Keratinocyte (primary cell): ENCODE results near the gene CD44. TPM values are rescaled to one million over a fixed set of nuclear protein-coding genes. Genes with fewer than 3 reads are reported as not detected.
"Not testable (repeated sequence)": the region's sequence is repeated elsewhere in the genome, so short reads cannot be mapped to it uniquely, and the experiment has no call there.

Experiments used
- DNase-seq: peaks from one replicate; pipeline ENCODE4 v3.0.0-alpha.2; 2011; ENCODE audit warnings: low read depth, missing footprints, low spot score
- FAIRE-seq: peaks from 2 replicates; lab custom pipeline; 2011; peaks lifted over from hg19 to GRCh38; lab: Jason Lieb, UNC
- H2AFZ ChIP-seq: 2 replicates; pipeline ENCODE4 v1.6.0; 2012; ENCODE audit warnings: low read length, control low read depth, inconsistent platforms; ENCODE audit not compliant: control insufficient read depth
- H3K27ac ChIP-seq: 2 replicates; pipeline ENCODE4 v1.5.1; 2011; ENCODE audit warnings: low read length; ENCODE audit not compliant: control insufficient read depth, insufficient read depth
- H3K27me3 ChIP-seq: 3 replicates; pipeline ENCODE4 v1.6.0; 2011; ENCODE audit warnings: low read length; ENCODE audit not compliant: control insufficient read depth, insufficient read depth; ENCODE audit errors: extremely low read depth
- H3K36me3 ChIP-seq, 2 experiments: 2 replicates in 1 of 2; 3 replicates in 1 of 2; pipeline ENCODE4 v1.5.1; 2011; ENCODE audit warnings: low read length in 2 of 2, mild to moderate bottlenecking in 1 of 2; ENCODE audit not compliant: control insufficient read depth in 2 of 2, insufficient read depth in 2 of 2; ENCODE audit errors: extremely low read depth in 1 of 2
- H3K4me1 ChIP-seq: 3 replicates; pipeline ENCODE4 v1.5.1; 2011; ENCODE audit warnings: low read length; ENCODE audit not compliant: control insufficient read depth, insufficient read depth; ENCODE audit errors: extremely low read depth
- H3K4me2 ChIP-seq: 3 replicates; pipeline ENCODE4 v1.6.0; 2011; ENCODE audit warnings: low read depth, low read length; ENCODE audit not compliant: control insufficient read depth, insufficient read depth; ENCODE audit errors: extremely low read depth
- H3K4me3 ChIP-seq, 3 experiments: fragments of 200-600 bp in 1 of 3; sonication (generic) in 1 of 3; 2 replicates in 2 of 3; 3 replicates in 1 of 3; pipeline ENCODE4 v1.5.1; 2011 to 2016; ENCODE audit warnings: low read length in 3 of 3, mild to moderate bottlenecking in 3 of 3, control low read depth in 2 of 3, inconsistent platforms in 1 of 3, low read depth in 1 of 3, mixed read lengths in 1 of 3, mixed run types in 1 of 3, moderate library complexity in 1 of 3; ENCODE audit not compliant: control insufficient read depth in 2 of 3, insufficient read depth in 2 of 3; ENCODE audit errors: extremely low read depth in 1 of 3
- H3K79me2 ChIP-seq: 2 replicates; pipeline ENCODE4 v1.6.0; 2012; ENCODE audit warnings: low read length; ENCODE audit not compliant: control insufficient read depth, insufficient read depth
- H3K9ac ChIP-seq: 3 replicates; pipeline ENCODE4 v1.6.0; 2011; ENCODE audit warnings: low read length; ENCODE audit not compliant: control insufficient read depth, insufficient read depth; ENCODE audit errors: extremely low read depth
- H3K9me1 ChIP-seq: 3 replicates; pipeline ENCODE4 v1.6.0; 2011; ENCODE audit warnings: low read length; ENCODE audit not compliant: control insufficient read depth, insufficient read depth; ENCODE audit errors: extremely low read depth
- H3K9me3 ChIP-seq: 2 replicates; pipeline ENCODE4 v1.5.1; 2012; ENCODE audit warnings: low read depth, low read length; ENCODE audit not compliant: control insufficient read depth
- H4K20me1 ChIP-seq: 3 replicates; pipeline ENCODE4 v1.6.0; 2011; ENCODE audit warnings: low read length; ENCODE audit not compliant: control insufficient read depth, insufficient read depth; ENCODE audit errors: extremely low read depth
- CTCF ChIP-seq, 3 experiments: IDR thresholded peaks in 1 of 3; conservative IDR thresholded peaks in 1 of 3; optimal IDR thresholded peaks in 1 of 3; 2 replicates in 2 of 3; 3 replicates in 1 of 3; pipeline versions ENCODE3 to v1.5.1; 2011; ENCODE audit warnings: low read length in 3 of 3, mild to moderate bottlenecking in 3 of 3, moderate library complexity in 2 of 3, control low read depth in 1 of 3, inconsistent platforms in 1 of 3; ENCODE audit not compliant: insufficient read depth in 2 of 3; ENCODE audit errors: extremely low read depth in 1 of 3
- EZH2 ChIP-seq: IDR thresholded peaks from one replicate; pipeline ENCODE4 v1.6.1; 2012; ENCODE audit warnings: inconsistent platforms, mild to moderate bottlenecking, low read length, moderate library complexity
- dilution Hi-C: fragments of 300-500 bp; cut with MboI; formaldehyde crosslinking; loops from one replicate; pipeline ENCODE4 v1.7.0; 2020; ENCODE audit warnings: low sequenced_read_pairs; ENCODE audit not compliant: extremely low pct_ligation_motif_present
- polyA plus RNA-seq, 5 experiments: library from polyadenylated mRNA; depleted of rRNA in 3 of 5; stranded (reverse) in 3 of 5; stranded (forward) in 1 of 5; unstranded in 1 of 5; fragments of >200 nt; gene quantifications; 1 replicate in 1 of 5; 2 replicates in 3 of 5; 3 replicates in 1 of 5; pipeline versions ENCODE4 v1.2.1 to v1.2.3, GENCODE V29; 2011 to 2012; ENCODE audit warnings: missing spikeins in 2 of 5, low read depth in 1 of 5, low replicate concordance in 1 of 5

Gene CD44
- polyA plus RNA-seq, 1 donor (not counting 4 experiments of a cell fraction or from before 2014, with no cell fraction given): 2,038 TPM

GRCh38 chr11:35107861-35108260 lies 31.1 kb upstream of the CD44 start:
- H3K9ac ChIP-seq: no peak overlapping the region
- no peak overlapping the region for H2AFZ ChIP-seq
- H3K9me3 ChIP-seq: no peaks in the 10 kb centered on the region
- no peak overlapping the region for H3K4me2 ChIP-seq
- DNase-seq: no peak
- no peak overlapping the region for H3K27ac ChIP-seq
- no peak overlapping the region for H3K4me3 ChIP-seq
- TF ChIP-seq EZH2 (no peak), CTCF (optimal IDR thresholded peaks at IDR 0.05 in 1 of 3, IDR thresholded peaks at IDR 0.05 in 1 of 3, conservative IDR thresholded peaks at IDR 0.05 in 1 of 3; ENCODE audit: extremely low read depth in 1 of 3, insufficient read depth in 2 of 3, low read length in 3 of 3) (no peak)
- no peaks in the 10 kb centered on the region for H4K20me1 ChIP-seq
- FAIRE-seq: no peak
- no peaks in the 10 kb centered on the region for H3K36me3 ChIP-seq
- H3K79me2 ChIP-seq: no peaks in the 10 kb centered on the region
- no peaks in the 10 kb centered on the region for H3K9me1 ChIP-seq
- peaks cover 32% of the 10 kb centered on the region for H3K4me1 ChIP-seq
- H3K27me3 ChIP-seq: no peaks in the 10 kb centered on the region
- dilution Hi-C loops: no loop called here

GRCh38 chr11:35108336-35108735 lies 30.6 kb upstream of the CD44 start:
- peaks cover 37% of the 10 kb centered on the region for H3K4me1 ChIP-seq
- dilution Hi-C loops, H3K9me3 ChIP-seq, FAIRE-seq, H3K4me2 ChIP-seq, H3K9ac ChIP-seq, H2AFZ ChIP-seq, H3K27ac ChIP-seq, DNase-seq, H3K27me3 ChIP-seq, H3K79me2 ChIP-seq, H3K9me1 ChIP-seq, H4K20me1 ChIP-seq, H3K4me3 ChIP-seq, H3K36me3 ChIP-seq: not testable (repeated sequence)

- H3K27me3 ChIP-seq: no peaks in the 10 kb centered on the region
- H3K4me3 ChIP-seq: no peak overlapping the region
- no peak overlapping the region for H3K9ac ChIP-seq
- no peaks in the 10 kb centered on the region for H3K9me1 ChIP-seq
- H3K27ac ChIP-seq: no peak overlapping the region
- no peaks in the 10 kb centered on the region for H4K20me1 ChIP-seq
- peaks cover 2% of the 10 kb centered on the region for H3K79me2 ChIP-seq
- TF ChIP-seq EZH2 (no peak), CTCF (optimal IDR thresholded peaks at IDR 0.05 in 1 of 3, IDR thresholded peaks at IDR 0.05 in 1 of 3, conservative IDR thresholded peaks at IDR 0.05 in 1 of 3; ENCODE audit: extremely low read depth in 1 of 3, insufficient read depth in 2 of 3, low read length in 3 of 3) (no peak)
- H3K36me3 ChIP-seq: no peaks in the 10 kb centered on the region
- no peaks in the 10 kb centered on the region for H3K9me3 ChIP-seq
- H2AFZ ChIP-seq: no peak overlapping the region
- DNase-seq (no peak), FAIRE-seq (no peak)
- H3K4me2 ChIP-seq: no peak overlapping the region
- H3K4me1 ChIP-seq: peaks cover 33% of the 10 kb centered on the region
- dilution Hi-C loops: no loop called here
Measured at GRCh38 chr11:35109041-35109440, 29.9 kb upstream of the CD44 start.
